ENCODE data around the gene DCDC2C.

GRCh38 chr2:3870222-3870621, 166.8 kb downstream of the DCDC2C start:
- TF ChIP-seq MXI1 (conservative IDR thresholded peaks at IDR 0.05; ENCODE audit: poor library complexity, severe bottlenecking): no peak
- no peak for TF ChIP-seq CTCF (IDR thresholded peaks at IDR 0.05; ENCODE audit: poor library complexity, severe bottlenecking)
- no peak for TF ChIP-seq EZH2 (IDR thresholded peaks at IDR 0.05; ENCODE audit: borderline replicate concordance, insufficient read depth, low read length, poor library complexity, severe bottlenecking)
